Astrocyte of the spinal cord (primary cell): ENCODE measurements around the gene RAB12.
"Not testable (repeated sequence)": the region's sequence is repeated elsewhere in the genome, so short reads cannot be mapped to it uniquely, and the experiment has no call there.

ENCODE experiments used
- DNase-seq: peaks from one replicate; pipeline ENCODE4 v3.0.0; 2011; ENCODE audit warnings: low read depth, low spot score
- H3K4me3 ChIP-seq: 2 replicates; pipeline ENCODE4 v1.5.1; 2011; ENCODE audit warnings: low read depth, mild to moderate bottlenecking, low read length, moderate library complexity
- in situ Hi-C: cut with HindIII; loops from 2 replicates; pipeline ENCODE4 v1.10.0; 2017; ENCODE audit warnings: low sequenced_read_pairs
- TF ChIP-seq, protein P1 (sequence below): IDR thresholded peaks from 2 replicates; pipeline ENCODE4 v1.5.1; 2012; ENCODE audit warnings: low read depth, mild to moderate bottlenecking, low read length, inconsistent platforms

RAB12 gene, protein sequence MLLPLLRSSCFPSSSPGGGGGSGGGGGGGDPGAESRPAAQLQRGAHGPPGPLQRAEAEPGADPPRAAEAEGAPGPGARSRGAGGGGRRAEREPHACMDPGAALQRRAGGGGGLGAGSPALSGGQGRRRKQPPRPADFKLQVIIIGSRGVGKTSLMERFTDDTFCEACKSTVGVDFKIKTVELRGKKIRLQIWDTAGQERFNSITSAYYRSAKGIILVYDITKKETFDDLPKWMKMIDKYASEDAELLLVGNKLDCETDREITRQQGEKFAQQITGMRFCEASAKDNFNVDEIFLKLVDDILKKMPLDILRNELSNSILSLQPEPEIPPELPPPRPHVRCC

DNA sequence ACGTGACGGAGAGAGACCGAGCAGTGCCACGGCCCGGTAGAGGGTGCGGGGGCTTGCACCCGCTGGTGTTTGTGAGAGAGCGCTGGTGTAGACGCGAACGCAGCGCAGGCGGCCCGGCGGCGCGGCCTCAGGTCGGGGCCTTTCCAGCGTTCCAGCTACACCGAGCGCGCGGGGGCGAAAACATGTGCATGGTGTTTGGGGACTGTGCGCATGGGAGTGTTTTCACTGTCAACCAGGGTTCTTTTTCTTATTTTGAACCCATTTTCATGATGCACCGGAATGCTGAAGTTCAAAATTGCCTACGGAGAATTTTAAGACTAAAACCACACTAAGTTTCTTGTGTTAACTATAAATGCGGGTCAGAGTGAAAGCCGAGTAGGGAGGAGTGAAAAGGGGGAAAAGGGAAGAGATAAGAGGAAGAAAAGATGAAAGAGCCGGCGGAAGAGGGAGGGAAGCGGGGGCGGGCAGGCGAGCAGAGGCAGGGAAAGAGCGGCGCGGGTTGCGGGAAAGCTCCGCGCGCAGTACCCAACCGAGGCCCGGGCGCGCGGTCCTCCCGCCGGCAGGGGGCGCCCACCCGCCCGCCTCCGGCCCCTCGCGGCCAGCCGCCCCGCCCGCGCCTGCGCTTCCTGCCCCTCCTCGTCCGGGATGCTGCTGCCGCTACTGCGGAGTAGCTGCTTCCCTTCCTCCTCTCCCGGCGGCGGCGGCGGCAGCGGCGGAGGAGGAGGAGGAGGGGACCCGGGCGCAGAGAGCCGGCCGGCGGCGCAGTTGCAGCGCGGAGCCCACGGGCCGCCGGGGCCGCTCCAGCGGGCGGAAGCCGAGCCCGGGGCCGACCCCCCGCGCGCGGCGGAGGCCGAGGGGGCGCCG lies at the start of gene RAB12:
TSS of gene RAB12 (plus strand) at position 643 of the 864 bp plus-strand sequence. CDS start at position 646, 3 bp downstream.
- in situ Hi-C loops, result no loop called here
- TF ChIP-seq, protein P1, sequence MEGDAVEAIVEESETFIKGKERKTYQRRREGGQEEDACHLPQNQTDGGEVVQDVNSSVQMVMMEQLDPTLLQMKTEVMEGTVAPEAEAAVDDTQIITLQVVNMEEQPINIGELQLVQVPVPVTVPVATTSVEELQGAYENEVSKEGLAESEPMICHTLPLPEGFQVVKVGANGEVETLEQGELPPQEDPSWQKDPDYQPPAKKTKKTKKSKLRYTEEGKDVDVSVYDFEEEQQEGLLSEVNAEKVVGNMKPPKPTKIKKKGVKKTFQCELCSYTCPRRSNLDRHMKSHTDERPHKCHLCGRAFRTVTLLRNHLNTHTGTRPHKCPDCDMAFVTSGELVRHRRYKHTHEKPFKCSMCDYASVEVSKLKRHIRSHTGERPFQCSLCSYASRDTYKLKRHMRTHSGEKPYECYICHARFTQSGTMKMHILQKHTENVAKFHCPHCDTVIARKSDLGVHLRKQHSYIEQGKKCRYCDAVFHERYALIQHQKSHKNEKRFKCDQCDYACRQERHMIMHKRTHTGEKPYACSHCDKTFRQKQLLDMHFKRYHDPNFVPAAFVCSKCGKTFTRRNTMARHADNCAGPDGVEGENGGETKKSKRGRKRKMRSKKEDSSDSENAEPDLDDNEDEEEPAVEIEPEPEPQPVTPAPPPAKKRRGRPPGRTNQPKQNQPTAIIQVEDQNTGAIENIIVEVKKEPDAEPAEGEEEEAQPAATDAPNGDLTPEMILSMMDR, result peak; percentile 43
- H3K4me3 ChIP-seq, result peak within 1 kb of the TSS; percentile 85
- DNase-seq, result peak; percentile 81

DNA sequence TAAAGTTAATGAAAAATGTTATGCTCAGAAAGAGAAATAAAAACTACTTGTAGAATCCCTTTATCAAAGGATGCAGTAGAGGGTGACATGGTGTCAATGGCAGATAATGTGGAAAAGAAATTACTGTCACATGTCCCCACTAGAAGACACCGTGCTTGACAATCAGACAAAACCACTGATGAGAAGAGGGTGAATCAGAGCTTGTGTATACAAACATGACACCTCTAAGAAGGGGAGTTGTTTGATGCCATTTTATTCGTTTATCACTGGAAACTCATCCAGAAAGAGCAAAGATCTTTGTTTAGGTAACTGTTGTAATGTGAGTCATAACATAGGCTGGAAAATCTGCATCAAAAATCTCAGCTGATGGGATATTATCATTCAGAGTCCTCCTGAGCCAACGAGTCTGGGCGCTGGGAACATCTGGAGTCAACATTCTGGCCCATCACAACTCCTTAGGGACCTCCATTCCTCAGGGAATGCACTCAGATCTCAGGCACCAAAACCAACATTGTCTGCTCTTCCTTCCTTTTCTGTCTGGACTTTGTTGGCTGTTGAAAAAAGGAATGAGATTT lies 49.5 kb upstream of the RAB12 start:
- in situ Hi-C loops, result no loop called here
- DNase-seq, result no peak
- TF ChIP-seq, protein P1, result no peak
- H3K4me3 ChIP-seq, result no peak overlapping the region

DNA sequence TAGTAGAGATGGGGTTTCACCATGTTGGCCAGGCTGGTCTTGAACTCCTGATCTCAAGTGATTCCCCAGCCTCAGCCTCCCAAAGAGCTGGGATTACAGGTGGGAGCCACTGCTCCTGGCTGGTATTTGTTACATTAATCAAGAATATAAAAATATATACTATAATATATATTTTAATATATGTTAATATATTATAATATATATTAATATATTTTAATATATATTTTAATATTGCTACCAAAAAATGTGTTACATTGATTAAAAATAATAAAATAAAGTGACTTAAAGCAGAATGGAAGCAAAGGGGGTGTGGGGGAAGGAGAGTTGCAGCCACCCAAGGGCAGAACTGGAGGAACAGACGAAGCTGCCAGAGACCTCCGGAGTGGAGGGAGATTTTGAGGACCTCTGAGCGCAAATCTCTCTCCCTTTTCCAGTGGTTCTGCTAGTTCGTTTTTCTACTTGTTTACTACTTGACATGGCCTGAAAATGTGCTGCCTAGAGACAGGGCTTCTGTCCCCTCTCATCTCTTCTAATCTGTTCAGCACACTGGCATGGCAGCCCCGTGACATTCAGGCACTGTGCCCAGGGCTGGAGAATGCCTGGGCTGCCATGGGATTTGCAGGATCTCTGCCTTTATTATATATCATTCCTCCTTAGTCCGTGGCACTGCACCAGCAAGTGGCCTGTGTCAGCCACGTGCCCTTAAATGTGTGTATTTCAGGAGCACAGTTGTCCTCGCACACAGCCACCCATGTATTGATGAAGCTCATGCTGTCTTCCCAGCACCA lies 47.9 kb upstream of the RAB12 start:
- no peak overlapping the region for H3K4me3 ChIP-seq
- in situ Hi-C loops, result no loop called here
- DNase-seq, result no peak
- TF ChIP-seq, protein P1, result no peak

DNA sequence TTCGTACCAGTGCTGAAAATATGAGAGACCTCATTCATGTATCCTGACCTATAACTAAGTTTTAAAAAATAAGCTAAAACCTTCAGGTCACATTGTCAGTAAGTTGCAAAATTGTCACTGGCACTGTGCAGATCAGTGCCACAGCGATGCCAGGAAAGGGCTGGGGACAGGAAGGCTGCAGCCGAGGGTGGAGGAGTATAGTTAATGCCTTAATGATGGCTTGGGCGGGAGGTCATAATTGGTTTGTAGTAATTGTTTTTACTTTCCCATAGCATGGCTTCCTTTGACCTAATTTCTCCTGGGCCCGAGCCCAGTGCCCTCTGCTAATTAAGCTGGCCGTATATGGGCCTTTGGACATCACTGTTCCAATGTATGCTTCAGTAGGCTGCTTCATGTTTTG lies 47.2 kb upstream of the RAB12 start:
- DNase-seq, result no peak
- no peak overlapping the region for H3K4me3 ChIP-seq
- in situ Hi-C loops, result no loop called here
- TF ChIP-seq, protein P1, result no peak

DNA sequence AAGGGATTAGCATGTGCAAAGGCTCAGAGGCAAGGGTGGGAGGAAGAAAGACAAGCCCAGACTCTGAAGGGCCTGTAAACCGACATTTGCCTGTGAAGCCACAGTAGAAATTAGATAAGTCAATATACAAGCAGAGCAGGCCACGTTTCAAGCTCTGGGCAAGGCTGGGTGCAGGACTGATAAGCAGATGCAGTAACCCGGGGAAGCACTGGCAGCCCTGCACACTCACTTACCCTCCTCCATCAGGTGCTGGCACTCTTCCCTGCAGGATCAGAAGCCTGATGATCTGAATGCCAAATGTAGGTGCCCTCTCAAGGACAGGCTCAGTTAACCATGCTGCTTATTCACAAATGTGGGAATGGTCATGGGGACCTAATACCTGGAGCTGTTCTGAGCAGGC lies 46.3 kb upstream of the RAB12 start:
- no peak overlapping the region for H3K4me3 ChIP-seq
- in situ Hi-C loops, result no loop called here
- no peak for DNase-seq
- TF ChIP-seq, protein P1, result no peak

DNA sequence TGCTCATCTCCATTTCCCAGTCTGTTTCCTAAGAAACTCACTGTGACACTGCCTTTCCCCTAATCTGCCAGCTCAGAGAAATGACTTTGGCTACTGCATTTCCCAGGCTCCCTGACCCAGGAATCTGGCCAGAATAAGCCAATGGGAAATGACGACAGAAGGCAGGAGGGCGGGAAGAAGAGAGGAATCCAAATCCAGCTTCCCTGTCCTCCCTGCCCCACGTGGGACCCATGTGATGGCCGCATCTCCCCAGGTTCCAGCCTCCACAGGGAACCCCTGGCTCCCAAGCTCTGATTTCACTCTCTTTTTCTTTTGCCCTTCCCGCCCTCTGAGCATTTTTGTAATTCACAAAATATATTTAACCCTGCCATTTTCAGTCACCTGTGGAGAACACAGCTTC lies 37.8 kb upstream of the RAB12 start:
- TF ChIP-seq, protein P1, result no peak
- H3K4me3 ChIP-seq, result no peak overlapping the region
- in situ Hi-C loops, result no loop called here
- no peak for DNase-seq

DNA sequence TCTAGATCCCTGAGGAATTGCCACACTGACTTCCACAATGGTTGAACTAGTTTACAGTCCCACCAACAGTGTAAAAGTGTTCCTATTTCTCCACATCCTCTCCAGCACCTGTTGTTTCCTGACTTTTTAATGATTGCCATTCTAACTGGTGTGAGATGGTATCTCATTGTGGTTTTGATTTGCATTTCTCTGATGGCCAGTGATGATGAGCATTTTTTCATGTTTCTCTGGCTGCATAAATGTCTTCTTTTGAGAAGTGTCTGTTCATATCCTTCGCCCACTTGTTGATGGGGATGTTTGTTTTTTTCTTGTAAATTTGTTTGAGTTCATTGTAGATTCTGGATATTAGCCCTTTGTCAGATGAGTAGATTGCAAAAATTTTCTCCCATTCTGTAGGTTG lies 35.5 kb upstream of the RAB12 start:
- DNase-seq, H3K4me3 ChIP-seq, in situ Hi-C loops: not testable (repeated sequence)
